OCI-LY7 (cell line): ENCODE results near the gene PPP4R1. TPM values are rescaled to one million over a fixed set of nuclear protein-coding genes. Genes with fewer than 3 reads are reported as not detected.

ENCODE experiments used
- BruUV-seq: library from RNA; stranded (reverse); fragments of 400-500 nt; replicated peaks from 2 replicates; lab custom pipeline; 2021; lab: Mats Ljungman, UMichigan
- CTCF ChIA-PET: fragments of 300-600 bp; sonication (Branson Sonifier 250); formaldehyde crosslinking; loops from one replicate; lab custom pipeline; 2022; ENCODE audit warnings: antibody characterized with exemption; ENCODE audit not compliant: unreplicated experiment; lab: Charles Lee
- POLR2A ChIA-PET: fragments of 300-600 bp; sonication (Branson Sonifier 250); formaldehyde crosslinking; loops from one replicate; lab custom pipeline; 2022; ENCODE audit warnings: antibody characterized with exemption; lab: Charles Lee
- DNase-seq: peaks from one replicate; pipeline ENCODE4 v3.0.0-alpha.2; 2015; ENCODE audit warnings: low spot score
- H2AFZ ChIP-seq: fragments of 200-600 bp; sonication (generic), shearing (Covaris generic); 2 replicates; pipeline ENCODE4 v1.6.1; 2014; ENCODE audit warnings: mild to moderate bottlenecking, antibody characterized with exemption, low read length, moderate library complexity
- H3K27ac ChIP-seq: fragments of 200-600 bp; sonication (generic); 2 replicates; pipeline ENCODE4 v1.5.1; 2014; ENCODE audit warnings: mixed run types, low read depth, mild to moderate bottlenecking, moderate library complexity, low read length, inconsistent platforms; ENCODE audit not compliant: poor library complexity, severe bottlenecking
- H3K36me3 ChIP-seq: fragments of 200-600 bp; sonication (generic); 2 replicates; pipeline ENCODE4 v1.6.1; 2014; ENCODE audit warnings: mild to moderate bottlenecking, antibody characterized with exemption, low read length, moderate library complexity, mixed read lengths; ENCODE audit not compliant: insufficient read depth
- H3K4me1 ChIP-seq: fragments of 200-600 bp; sonication (generic); 2 replicates; pipeline ENCODE4 v1.5.1; 2014; ENCODE audit warnings: mild to moderate bottlenecking, low read length; ENCODE audit not compliant: insufficient read depth, poor library complexity, severe bottlenecking
- H3K4me2 ChIP-seq: fragments of 200-600 bp; sonication (generic); 2 replicates; pipeline ENCODE4 v1.6.1; 2014; ENCODE audit warnings: mild to moderate bottlenecking, low read length
- H3K4me3 ChIP-seq: fragments of 200-600 bp; sonication (generic); 2 replicates; pipeline ENCODE4 v1.5.1; 2014; ENCODE audit warnings: mild to moderate bottlenecking, low read depth, low read length; ENCODE audit not compliant: poor library complexity, severe bottlenecking
- H3K79me2 ChIP-seq: fragments of 200-600 bp; sonication (generic); 2 replicates; pipeline ENCODE4 v1.6.1; 2016; ENCODE audit warnings: low read depth, mild to moderate bottlenecking, low read length, moderate library complexity, mixed read lengths; ENCODE audit not compliant: insufficient read depth
- H3K9me2 ChIP-seq: fragments of 200-600 bp; sonication (generic); 2 replicates; pipeline ENCODE4 v1.6.1; 2016; ENCODE audit warnings: mild to moderate bottlenecking, low read length, mixed read lengths; ENCODE audit not compliant: insufficient read depth
- H3K9me3 ChIP-seq: fragments of 200-600 bp; sonication (generic); 2 replicates; pipeline ENCODE4 v1.6.1; 2014; ENCODE audit warnings: mild to moderate bottlenecking, mixed run types, low read length, mixed read lengths
- H4K20me1 ChIP-seq: fragments of 200-600 bp; sonication (generic); 2 replicates; pipeline ENCODE4 v1.6.1; 2014; ENCODE audit warnings: mild to moderate bottlenecking, antibody characterized with exemption, low read length, moderate library complexity, mixed read lengths; ENCODE audit not compliant: insufficient read depth
- CTCF ChIP-seq: fragments of 200-600 bp; sonication (generic); conservative IDR thresholded peaks from 2 replicates; pipeline ENCODE4 v1.5.1; 2014; ENCODE audit warnings: mild to moderate bottlenecking, antibody characterized with exemption, low read length, moderate library complexity, mixed read lengths
- EZH2phosphoT487 ChIP-seq: fragments of 200-600 bp; sonication (generic); IDR thresholded peaks from 2 replicates; pipeline ENCODE4 v1.6.1; 2018; ENCODE audit warnings: low read depth, borderline replicate concordance, mild to moderate bottlenecking, mixed run types, antibody characterized with exemption, low read length, moderate library complexity, mixed read lengths
- intact Hi-C: fragments of 100-400 bp; cut with micrococcal nuclease; formaldehyde crosslinking; loops from one replicate; pipeline ENCODE4 v1.10.0; 2022; ENCODE audit not compliant: unreplicated experiment
- total RNA-seq, 2 experiments: library from RNA; depleted of rRNA in 1 of 2; stranded (reverse); fragments of >200 nt in 1 of 2; shearing (Covaris generic) in 1 of 2; gene quantifications; 2 replicates each; pipeline ENCODE4 v1.2.3, GENCODE V29; 2014 to 2022

PPP4R1 gene
- total RNA-seq, 2 experiments from 2014 or later = 64.9 to 72.4 TPM

GRCh38 chr18:9581667-9582066 lies 32.7 kb downstream of the PPP4R1 start:
- DNase-seq = no peak
- H3K9me3 ChIP-seq = no peaks in the 10 kb centered on the region
- POLR2A ChIA-PET = interaction anchor here (1.1 kb wide), 1 partner anchor 138 kb away, joined by 3 read pairs; no protein-coding TSS in a partner anchor
- no peak overlapping the region for H3K4me2 ChIP-seq
- H3K4me1 ChIP-seq = no peaks in the 10 kb centered on the region
- BruUV-seq = no TSS peak
- no peak overlapping the region for H3K27ac ChIP-seq
- CTCF ChIA-PET = no interaction called here
- no peaks in the 10 kb centered on the region for H3K79me2 ChIP-seq
- TF ChIP-seq EZH2phosphoT487 (no peak), CTCF (no peak)
- no peak overlapping the region for H2AFZ ChIP-seq
- intact Hi-C loops = no loop called here
- no peak overlapping the region for H3K4me3 ChIP-seq
- H4K20me1 ChIP-seq = no peaks in the 10 kb centered on the region
- H3K9me2 ChIP-seq = no peaks in the 10 kb centered on the region
- peaks cover 59% of the 10 kb centered on the region for H3K36me3 ChIP-seq

DNA sequence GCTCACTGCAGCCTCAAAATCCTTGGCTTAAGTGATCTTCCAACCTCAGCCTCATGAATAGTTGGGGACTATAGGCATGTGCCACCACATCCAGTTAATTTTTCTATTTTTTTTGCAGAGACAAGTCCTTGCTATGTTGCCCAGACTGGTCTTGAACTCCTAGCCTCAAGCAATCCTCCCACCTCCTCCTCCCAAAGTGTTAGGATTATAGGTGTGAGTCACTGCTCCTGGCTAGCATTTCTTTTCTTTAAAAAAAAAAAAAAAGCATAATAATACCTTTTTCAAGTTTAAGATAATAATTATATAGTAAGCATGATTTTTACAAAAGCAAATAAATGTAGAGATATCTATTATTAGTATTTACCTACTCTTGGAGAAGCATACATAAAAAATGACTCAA lies 36.1 kb downstream of the PPP4R1 start:
- Histone ChIP-seq H3K9me3 (no peaks in the 10 kb centered on the region), H3K4me2 (no peak overlapping the region), H3K27ac (no peak overlapping the region), H3K9me2 (no peaks in the 10 kb centered on the region), H3K4me3 (no peak overlapping the region), H3K36me3 (peaks cover 51% of the 10 kb centered on the region), H3K4me1 (no peaks in the 10 kb centered on the region), H3K79me2 (no peaks in the 10 kb centered on the region), H4K20me1 (no peaks in the 10 kb centered on the region), H2AFZ (no peak overlapping the region)
- TF ChIP-seq CTCF (no peak), EZH2phosphoT487 (no peak)
- no TSS peak for BruUV-seq
- CTCF ChIA-PET = no interaction called here
- intact Hi-C loops = no loop called here
- POLR2A ChIA-PET = interaction anchor here (0.7 to 0.8 kb wide), 3 partner anchors 16 to 373 kb away, joined by 3 read pairs; no protein-coding TSS in a partner anchor
- DNase-seq = no peak

DNA sequence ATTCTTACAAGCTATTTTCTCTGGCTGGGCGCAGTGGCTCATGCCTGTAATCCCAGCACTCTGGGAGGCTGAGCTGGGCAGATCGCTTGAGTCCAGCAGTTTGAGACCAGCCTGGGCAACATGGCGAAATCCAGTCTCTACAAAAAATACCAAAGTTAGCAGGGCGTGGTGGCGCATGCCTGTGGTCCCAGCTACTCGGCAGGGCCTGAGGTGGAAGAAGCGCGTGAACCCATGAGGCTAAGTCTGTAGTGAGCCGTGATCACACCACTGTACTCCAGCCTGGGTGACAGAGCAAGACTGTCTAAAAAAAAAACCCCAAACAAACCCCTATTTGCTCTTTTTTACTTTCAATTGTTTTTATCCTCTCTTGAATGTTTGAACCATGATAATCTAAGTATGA lies 37.0 kb downstream of the PPP4R1 start:
- no peaks in the 10 kb centered on the region for H3K79me2 ChIP-seq
- intact Hi-C loops = no loop called here
- DNase-seq = no peak
- ChIA-PET CTCF (no interaction called here), POLR2A (interaction anchor here (1.1 to 1.4 kb wide), 2 partner anchors 15 to 19 kb away, joined by 3 to 4 read pairs; no protein-coding TSS in a partner anchor)
- H3K36me3 ChIP-seq = peaks cover 44% of the 10 kb centered on the region
- H3K4me1 ChIP-seq = no peaks in the 10 kb centered on the region
- H3K4me3 ChIP-seq = no peak overlapping the region
- no peak overlapping the region for H2AFZ ChIP-seq
- no peaks in the 10 kb centered on the region for H3K9me3 ChIP-seq
- no TSS peak for BruUV-seq
- no peaks in the 10 kb centered on the region for H4K20me1 ChIP-seq
- no peak overlapping the region for H3K27ac ChIP-seq
- no peak overlapping the region for H3K4me2 ChIP-seq
- TF ChIP-seq EZH2phosphoT487 (no peak), CTCF (no peak)
- H3K9me2 ChIP-seq = no peaks in the 10 kb centered on the region
